Activated naive CD4-positive, alpha-beta T cell (primary cell): ENCODE measurements around the gene PHF20.
"Not testable (repeated sequence)": the region's sequence is repeated elsewhere in the genome, so short reads cannot be mapped to it uniquely, and the experiment has no call there.

Experiments
- DNase-seq, 4 experiments: peaks; one replicate each; lab custom pipeline; 2025; lab: John Stamatoyannopoulos, UW

PHF20 gene

GRCh38 chr20:35739294-35740163 lies 32.3 kb upstream of the PHF20 start:
- no peak for DNase-seq

- peak; percentile 91 to 97 (median 97) for DNase-seq
These were observed 29.7 kb upstream of the PHF20 start, which contains the start of gene RBM39 for GRCh38 chr20:35741892-35742740. Gene RBM39, minus strand, starts transcription at chr20:35742260. Its CDS starts 1,386 bp downstream, at chr20:35740874.

GRCh38 chr20:35742741-35743523 lies 28.9 kb upstream of the PHF20 start:
- DNase-seq = no peak

- DNase-seq = no peak
These were observed 27.9 kb upstream of the PHF20 start for GRCh38 chr20:35743693-35744491.

- not testable (repeated sequence) for DNase-seq
These were observed 27.3 kb upstream of the PHF20 start for GRCh38 chr20:35744492-35744841.

- DNase-seq = no peak
These were observed 21.2 kb upstream of the PHF20 start for GRCh38 chr20:35750611-35751010.

GRCh38 chr20:35756404-35756803 lies 15.4 kb upstream of the PHF20 start:
- DNase-seq = no peak

GRCh38 chr20:35757098-35757705 lies 14.6 kb upstream of the PHF20 start:
- no peak for DNase-seq

GRCh38 chr20:35761548-35761947 lies 10.3 kb upstream of the PHF20 start:
- DNase-seq = not testable (repeated sequence)

GRCh38 chr20:35762461-35762860 lies 9.4 kb upstream of the PHF20 start:
- DNase-seq = no peak

GRCh38 chr20:35764936-35765335 lies 6.9 kb upstream of the PHF20 start:
- DNase-seq = not testable (repeated sequence)

GRCh38 chr20:35766843-35767242 lies 5.0 kb upstream of the PHF20 start:
- no peak for DNase-seq

GRCh38 chr20:35767683-35768481 lies 3.9 kb upstream of the PHF20 start:
- peak in 2 of 4 experiments; percentile 44 for DNase-seq

GRCh38 chr20:35768731-35769664 lies 2.8 kb upstream of the PHF20 start:
- no peak for DNase-seq

GRCh38 chr20:35771367-35771688 lies 487 bp upstream of the PHF20 start:
- no peak for DNase-seq

GRCh38 chr20:35772563-35773058 lies 796 bp downstream of the PHF20 start:
- DNase-seq = no peak

- DNase-seq = no peak
These were observed 1.4 kb downstream of the PHF20 start for GRCh38 chr20:35773154-35773751.

- DNase-seq = no peak
These were observed 2.6 kb downstream of the PHF20 start for GRCh38 chr20:35774391-35774790.
